Measurements from ENCODE around the gene THSD1.
A peak's percentile ranks its signal among the peaks of the same experiment; 100 is the strongest.

The THSD1 gene, protein sequence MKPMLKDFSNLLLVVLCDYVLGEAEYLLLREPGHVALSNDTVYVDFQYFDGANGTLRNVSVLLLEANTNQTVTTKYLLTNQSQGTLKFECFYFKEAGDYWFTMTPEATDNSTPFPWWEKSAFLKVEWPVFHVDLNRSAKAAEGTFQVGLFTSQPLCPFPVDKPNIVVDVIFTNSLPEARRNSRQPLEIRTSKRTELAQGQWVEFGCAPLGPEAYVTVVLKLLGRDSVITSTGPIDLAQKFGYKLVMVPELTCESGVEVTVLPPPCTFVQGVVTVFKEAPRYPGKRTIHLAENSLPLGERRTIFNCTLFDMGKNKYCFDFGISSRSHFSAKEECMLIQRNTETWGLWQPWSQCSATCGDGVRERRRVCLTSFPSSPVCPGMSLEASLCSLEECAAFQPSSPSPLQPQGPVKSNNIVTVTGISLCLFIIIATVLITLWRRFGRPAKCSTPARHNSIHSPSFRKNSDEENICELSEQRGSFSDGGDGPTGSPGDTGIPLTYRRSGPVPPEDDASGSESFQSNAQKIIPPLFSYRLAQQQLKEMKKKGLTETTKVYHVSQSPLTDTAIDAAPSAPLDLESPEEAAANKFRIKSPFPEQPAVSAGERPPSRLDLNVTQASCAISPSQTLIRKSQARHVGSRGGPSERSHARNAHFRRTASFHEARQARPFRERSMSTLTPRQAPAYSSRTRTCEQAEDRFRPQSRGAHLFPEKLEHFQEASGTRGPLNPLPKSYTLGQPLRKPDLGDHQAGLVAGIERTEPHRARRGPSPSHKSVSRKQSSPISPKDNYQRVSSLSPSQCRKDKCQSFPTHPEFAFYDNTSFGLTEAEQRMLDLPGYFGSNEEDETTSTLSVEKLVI

DNA sequence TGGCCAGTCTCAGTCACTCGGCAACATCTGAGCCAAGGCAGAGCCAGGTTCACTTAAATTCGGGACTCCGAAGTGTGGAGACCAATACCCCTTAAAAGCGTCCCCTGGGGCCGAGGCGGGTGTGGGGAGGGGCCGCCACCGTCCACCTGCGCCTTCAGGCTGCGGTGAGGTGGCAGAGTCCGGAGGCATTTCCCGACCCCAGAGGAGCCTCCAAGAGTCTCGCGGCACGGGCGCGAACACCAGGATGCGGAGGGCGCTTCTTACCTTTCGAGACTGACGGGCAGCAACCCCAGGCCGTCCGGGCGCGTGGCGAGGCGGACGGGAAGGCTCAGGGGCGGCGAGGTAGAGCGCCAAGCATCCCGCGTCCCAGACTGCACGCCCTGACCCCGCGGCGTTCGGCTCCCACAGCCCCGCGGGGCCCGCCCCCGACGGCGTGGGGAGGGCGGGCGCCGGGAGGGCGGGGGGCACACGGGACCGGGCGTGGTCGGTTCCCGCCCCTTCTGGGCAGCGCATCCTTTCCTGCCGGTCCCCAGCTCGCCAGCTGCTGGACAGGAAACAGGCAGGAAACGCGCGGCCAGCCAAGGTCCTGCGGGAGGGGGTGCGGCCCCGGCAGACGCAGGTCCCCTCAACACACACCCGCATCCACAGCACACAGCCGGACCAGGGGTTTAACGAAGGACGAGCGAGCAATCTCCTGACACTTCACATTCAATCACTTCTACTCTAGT is at the start of gene THSD1:
Gene THSD1, minus strand, starts transcription at position 406 of the 728 bp plus-strand sequence. CDS start 3,572 bp downstream, outside the sequence.
- peak; percentile 5 for DNase-seq

GRCh38 chr13:52455677-52456041 is 49.7 kb upstream of the THSD1 start:
- peak; percentile 61 for DNase-seq

DNA sequence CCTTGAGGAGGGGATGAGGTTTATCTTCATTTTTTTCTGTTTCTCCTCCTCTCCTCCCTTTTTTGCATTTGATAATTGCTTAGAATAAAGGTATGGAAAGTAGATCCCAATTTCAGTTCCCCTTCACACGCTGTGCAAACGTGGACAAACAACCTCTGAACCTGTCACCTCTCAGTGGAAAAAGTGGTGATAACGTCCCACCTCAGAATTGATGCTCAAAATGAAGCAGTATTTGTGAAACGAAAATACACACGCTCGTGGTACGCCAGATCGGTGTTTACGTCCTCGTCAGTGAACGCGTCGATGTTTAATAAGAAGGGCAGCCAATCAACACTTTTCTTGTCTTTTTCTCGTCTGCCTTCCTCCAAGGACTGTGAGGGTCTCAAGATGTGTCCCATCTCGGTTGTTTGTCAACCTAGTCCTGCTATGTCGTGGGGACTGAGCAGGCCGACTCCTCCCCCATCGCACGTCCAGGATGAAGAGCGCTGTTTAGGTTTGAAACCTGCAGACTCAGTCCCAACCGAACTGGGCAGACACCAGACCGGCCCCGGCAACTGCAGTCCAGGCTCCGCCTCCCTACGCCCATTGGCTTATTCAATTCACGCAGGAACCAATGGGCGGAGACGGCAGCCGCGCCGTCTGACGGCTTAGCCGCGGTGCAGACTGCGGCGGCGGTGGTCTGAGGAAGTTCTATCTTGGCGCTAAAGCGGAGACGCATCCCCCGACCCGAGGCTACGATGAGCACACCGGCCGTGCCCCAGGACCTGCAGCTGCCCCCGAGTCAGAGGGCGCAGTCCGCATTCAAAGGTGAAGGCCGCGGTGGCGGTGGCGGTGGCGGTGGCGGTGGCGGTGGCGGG is 49.1 kb upstream of the THSD1 start, which contains the start of gene CKAP2:
Gene CKAP2, plus strand, starts transcription at position 659 of the 857 bp plus-strand sequence. Its CDS starts 79 bp downstream, at position 738.
- DNase-seq = peak; percentile 91

- no peak for DNase-seq
Observed at GRCh38 chr13:52454459-52454819, 48.5 kb upstream of the THSD1 start.

DNA sequence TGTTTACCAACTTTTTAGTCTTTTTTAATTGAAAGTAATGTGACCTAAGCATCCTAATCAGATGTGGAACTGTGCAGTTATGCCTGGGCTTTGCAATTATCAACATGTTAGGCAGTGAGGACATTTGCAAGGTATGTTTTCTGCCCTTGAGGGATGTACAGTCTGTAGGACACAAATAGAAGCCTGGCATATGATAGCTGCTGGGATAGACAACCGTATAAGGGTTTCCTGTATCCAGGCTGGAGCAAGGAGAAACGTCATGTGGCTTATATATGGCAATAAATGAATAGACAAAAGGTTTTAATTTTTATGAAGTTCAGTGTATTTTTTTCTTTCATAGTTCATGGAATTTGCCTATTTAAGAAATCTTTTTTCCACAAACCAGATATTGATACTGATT is 46.5 kb upstream of the THSD1 start:
- DNase-seq = no peak

DNA sequence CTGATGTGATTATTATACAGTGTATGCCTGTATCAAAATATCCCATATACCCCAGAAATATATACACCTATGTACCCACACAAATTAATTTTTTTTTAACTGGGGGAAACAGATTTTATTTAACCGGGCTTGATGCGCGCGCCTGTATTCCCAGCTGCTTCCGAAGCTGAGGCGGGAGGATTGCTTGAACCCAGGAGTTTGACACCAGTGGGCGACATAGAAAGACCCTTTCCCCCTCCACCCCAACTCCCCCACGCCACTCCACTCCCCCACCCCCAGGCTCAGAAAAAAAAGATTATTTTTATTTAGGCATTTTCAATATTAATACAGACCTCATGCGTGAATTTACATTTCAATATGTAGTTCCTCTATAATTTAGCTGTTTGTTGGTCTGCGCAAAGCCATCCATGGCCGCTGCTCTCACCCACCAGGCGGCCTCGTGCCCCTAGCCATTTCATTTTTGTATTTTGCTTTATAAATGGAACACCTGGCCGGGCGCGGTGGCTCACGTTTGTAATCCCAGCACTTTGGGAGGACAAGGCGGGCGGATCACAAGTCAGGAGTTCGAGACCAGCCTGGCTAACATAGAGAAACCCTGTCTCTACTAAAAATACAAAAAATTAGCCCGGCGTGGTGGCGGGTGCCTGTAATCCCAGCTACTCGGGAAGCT is 45.3 kb upstream of the THSD1 start:
- DNase-seq = no peak

DNA sequence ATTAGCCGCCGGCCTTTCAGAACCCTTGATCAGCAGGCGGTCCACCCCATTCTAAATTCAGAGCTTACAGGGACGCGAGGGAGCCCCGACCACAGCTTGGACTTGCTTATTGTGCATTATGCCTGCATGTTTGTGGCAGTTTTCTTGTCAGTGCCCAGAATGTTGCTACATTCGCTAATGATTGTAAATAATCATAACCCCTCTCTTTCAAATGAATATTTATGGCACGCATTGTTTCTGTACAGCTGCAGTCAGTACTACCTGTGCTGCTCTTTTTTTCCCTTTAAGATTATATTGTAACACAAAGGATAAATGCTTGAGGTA is 44.8 kb upstream of the THSD1 start:
- DNase-seq = no peak

DNA sequence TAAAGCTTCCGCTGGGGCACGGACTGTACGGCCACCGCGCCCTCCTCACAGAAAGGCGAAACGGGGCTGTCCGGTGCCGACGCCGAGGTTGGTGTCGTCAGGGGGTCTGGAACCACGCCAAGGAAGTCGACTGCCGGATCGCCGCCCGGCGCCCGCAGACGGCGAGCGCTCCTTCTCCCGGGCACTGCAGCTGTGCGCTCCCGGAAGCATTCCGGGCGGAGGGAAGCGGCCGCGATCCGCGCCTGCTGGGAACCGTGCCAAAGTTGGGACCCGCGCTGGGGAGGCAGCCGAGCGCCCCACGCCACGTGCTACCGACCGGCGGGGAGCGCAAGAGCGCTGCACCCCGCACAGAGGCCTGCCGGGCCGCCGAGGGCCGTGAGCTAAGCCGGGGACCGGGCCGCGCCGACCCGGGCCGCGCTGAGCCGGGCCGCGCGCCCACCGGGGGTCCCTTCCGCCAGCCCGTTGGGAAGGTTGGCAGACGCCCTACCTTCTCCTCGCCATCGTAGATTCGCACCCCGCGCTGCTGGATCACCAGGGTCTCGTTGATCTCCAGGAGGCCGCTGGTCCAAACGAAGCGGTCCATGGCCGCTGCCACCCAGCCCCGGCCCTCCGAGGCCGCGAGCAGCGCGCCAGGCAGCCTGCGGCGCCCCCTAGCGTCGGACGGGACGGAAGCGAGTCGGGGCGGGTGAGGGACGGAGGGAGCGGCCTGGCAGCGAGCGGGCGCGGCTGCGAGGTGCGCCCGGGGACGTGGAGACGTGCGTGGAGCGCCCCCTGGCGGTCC is 44.2 kb upstream of the THSD1 start, which contains the start of gene VPS36:
Gene VPS36, minus strand, starts transcription at position 623 of the 781 bp plus-strand sequence. Its CDS starts 40 bp downstream, at position 583.
- DNase-seq = peak; percentile 93

DNA sequence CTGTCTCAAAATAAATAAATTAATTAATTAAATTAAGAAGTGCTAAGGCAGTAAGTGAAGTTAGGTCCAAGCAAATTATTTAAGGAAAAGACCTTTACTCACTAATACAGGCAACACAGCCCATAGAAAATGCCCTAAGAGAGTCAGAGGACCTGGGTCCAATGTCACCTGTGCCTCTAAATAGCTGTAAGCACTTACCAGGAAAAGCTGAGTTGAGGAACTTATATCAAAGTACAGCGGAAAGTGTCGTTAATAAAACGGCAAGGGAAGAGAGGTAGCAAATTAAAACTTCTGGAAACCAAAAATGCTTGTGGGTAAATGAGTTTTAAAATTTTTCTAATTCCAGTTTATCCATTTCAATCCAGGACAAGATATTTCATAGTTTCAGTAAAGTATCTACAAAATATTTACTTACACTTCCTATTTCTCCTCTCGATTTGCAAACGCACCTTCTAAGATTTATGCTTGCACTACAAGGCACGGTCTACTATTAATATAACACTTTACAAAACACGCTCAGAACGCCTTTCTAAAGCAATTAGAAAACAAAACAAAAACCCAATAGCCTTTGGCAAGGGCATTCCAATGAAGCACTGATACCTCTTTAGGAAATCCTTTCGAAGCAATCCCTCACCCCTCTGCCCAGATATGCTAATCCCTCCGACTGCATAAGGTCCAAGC is 43.5 kb upstream of the THSD1 start:
- no peak for DNase-seq

DNA sequence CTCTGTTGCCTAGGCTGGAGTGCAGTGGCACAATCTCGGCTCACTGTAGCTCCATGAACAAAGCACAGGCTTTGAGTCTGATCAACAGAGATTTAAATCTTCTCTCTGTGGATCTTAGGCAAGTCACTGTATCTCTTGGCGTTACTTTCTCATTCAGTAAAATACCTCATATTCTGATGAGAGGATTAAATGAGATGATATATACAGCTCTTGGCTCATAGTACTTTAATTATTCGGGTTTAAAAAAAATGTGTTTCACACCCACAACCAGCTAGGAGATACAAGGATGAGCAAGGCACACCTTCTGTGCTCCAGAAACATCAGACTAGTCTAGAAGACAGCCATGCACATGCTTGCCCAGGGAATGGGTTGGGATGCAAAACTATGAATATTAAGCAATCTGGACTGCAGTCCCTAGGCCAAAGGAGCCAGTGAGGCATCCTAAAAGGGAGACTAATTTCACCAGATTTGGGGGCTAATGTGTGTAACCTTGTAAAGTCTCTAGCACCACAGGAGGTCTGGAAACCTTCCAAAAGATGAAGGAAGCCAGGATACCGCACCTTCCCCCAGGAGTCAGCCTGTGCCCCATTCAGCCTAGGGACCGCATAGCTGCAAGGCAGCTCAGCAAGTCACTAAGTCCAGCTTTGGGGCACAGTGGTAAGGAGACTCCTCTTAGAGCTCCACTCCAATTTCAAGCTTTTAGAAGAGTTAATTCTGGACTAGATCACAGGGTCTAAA is 42.0 kb upstream of the THSD1 start:
- DNase-seq = peak; percentile 7

GRCh38 chr13:52447354-52447753 is 41.4 kb upstream of the THSD1 start:
- DNase-seq = no peak

DNA sequence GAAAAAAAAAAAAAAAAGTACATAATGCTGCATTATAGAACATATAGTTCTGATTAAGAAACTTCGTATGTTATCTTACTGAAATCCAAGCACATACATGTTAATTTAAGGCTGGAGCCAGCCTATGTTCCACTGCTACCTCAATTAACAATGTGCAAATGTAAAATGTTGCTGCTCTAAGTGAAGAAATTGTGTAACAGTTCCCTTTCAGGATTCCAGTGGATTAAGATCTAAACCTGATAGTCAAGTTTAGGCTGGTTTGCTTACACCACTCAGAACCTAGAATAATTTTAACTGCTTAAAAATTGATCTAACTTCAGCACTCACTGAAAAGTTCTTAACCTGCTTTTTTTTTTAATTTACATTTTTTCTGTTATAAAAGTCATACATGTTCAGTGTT is 40.3 kb upstream of the THSD1 start:
- DNase-seq = no peak

- no peak for DNase-seq
Observed at GRCh38 chr13:52432456-52432855, 26.5 kb upstream of the THSD1 start.

GRCh38 chr13:52428295-52428694 is 22.3 kb upstream of the THSD1 start:
- DNase-seq = no peak

GRCh38 chr13:52421216-52421615 is 15.2 kb upstream of the THSD1 start:
- no peak for DNase-seq

DNA sequence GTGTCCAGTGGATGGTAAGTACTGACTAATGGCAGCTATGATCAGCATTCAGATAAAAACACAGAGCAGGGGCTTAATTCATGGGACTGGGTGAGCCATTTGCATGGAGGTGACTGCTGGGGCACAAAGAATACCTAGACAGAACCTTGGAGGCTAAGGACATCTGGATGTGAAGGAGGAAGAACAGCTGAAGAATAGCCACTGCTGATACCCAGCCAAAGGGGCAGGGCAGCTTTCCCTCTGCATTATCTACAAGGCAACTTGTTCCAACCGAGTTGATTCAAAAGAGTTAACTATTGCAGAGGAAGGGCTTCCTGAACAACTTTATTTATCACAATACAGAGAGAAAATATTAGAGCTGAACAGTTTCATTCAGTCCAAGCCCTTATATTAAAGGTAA is 13.1 kb upstream of the THSD1 start:
- DNase-seq = no peak

- peak; percentile 51 for DNase-seq
Observed at GRCh38 chr13:52414963-52415362, 9.0 kb upstream of the THSD1 start.

DNA sequence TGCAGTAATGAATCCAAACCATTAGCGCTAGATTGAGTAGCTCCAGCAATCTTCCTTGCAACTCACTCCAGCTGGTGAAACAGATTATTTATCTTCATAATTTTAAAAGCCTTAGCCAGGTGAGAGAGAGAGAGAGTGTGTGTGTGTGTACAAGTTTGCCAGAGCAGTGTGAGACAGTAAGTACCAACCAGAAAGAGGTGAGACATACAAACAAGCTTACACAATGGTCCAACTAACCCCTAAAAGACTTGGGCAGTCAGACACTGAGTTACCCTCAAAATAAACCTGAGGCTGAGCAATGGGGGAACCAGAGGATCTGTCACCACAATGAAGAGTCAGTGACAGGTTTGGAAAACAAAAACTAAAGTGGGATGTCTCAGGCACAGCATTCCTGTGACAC is 8.1 kb upstream of the THSD1 start:
- no peak for DNase-seq

- no peak for DNase-seq
Observed at GRCh38 chr13:52412128-52412527, 6.2 kb upstream of the THSD1 start.

DNA sequence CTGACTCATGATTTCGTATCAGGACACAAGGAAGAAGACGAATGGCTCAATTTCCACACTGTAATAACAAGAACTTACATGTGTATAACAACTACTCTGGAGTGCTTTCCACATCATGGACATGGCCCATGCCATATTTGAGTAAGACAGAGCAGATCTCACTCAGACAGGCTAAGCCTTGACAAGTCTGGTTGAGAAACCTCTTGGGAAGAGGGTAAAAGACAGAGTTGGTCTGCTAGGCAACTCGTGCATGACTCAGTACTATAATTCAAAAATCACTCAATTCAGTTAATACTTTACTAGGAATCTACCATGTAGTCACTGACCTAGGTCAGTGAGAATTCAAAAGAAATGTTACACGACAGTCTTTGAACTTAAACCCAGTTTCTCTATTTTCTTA is 5.7 kb upstream of the THSD1 start:
- peak; percentile 72 for DNase-seq
